ENCODE data around the gene LIN7B.

GRCh38 chr19:49092686-49093085, 21.5 kb upstream of the LIN7B start:
- no peak for TF ChIP-seq POLR2A (IDR thresholded peaks at IDR 0.05; ENCODE audit: low read depth, low read length)
- no peak for TF ChIP-seq POLR2AphosphoS5 (IDR thresholded peaks at IDR 0.05; ENCODE audit: low read depth, low read length)
- TF ChIP-seq SPI1 (IDR thresholded peaks at IDR 0.05; ENCODE audit: low read depth, low read length) = no peak
- TF ChIP-seq TAF1 (IDR thresholded peaks at IDR 0.05; ENCODE audit: low read depth, low read length) = no peak

All from GM12891 (cell line).